Omental fat pad (tissue), 4 donors: ENCODE results near the gene SSH3. TPM values are rescaled to one million over a fixed set of nuclear protein-coding genes. Genes with fewer than 3 reads are reported as not detected.

Experiments
- ATAC-seq: fragments of 150-250 bp; one replicate; pipeline ENCODE4 v1.9.1; 2016; ENCODE audit warnings: mild to moderate bottlenecking, moderate library complexity; ENCODE audit not compliant: low FRiP score
- DNase-seq: peaks from one replicate; pipeline ENCODE4 v3.0.0-alpha.2; 2019; ENCODE audit warnings: low spot score
- total RNA-seq, 4 donors: library from RNA; depleted of rRNA; stranded (reverse); fragments of >200 nt; gene quantifications; one replicate each; pipeline ENCODE4 v1.1.0, GENCODE V29; 2016
- TF ChIP-seq, protein P1 (sequence below), 3 donors: fragments of 450-650 bp; IDR thresholded peaks; one replicate each; pipeline ENCODE4 v1.5.1; 2016 to 2017; ENCODE audit warnings: antibody characterized with exemption in 3 of 3, mild to moderate bottlenecking in 3 of 3, moderate library complexity in 2 of 3

The SSH3 gene
- total RNA-seq, 4 donors from 2014 or later: 22.6 to 44.6 (median 28.3) TPM

DNA sequence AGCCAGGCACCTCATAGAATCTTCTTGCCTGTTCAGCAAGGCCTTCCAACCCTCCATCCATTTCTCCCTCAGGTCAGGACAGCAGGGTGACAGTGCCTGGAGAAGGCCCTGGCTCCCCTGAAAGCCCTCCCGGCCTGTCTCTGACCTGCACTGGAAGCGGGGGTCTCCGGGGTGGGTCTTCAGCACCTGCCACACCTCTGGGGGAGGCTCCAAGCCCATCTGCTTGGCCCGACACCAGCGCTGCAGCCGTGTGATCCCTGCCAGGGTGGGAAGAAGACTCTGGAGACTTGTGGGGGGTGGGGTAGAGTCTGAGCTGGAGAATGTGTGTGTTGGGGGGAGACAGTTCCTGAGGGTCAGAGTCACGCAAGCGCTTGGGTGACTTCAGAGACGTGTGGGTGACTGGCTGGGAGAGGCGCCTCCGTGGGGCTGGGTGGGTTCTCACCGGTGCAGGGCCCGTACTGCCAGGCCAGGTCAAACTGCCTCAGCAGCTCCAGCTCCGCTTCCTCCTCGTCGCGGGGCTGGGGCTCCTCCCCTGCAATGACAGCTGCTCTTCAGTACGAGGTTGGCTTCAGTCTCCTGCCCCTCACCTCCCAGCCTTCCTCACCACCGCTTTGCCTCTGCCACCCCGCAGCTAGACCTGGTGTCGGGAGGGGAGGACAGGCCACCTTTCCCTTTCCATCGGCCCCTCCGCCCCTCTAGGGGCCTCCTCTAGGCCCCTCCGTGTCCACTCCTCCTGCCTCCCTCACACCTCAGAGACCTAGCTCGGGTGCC lies 49.4 kb downstream of the SSH3 start:
- ATAC-seq (peak; percentile 0), DNase-seq (no peak)
- TF ChIP-seq, protein P1, sequence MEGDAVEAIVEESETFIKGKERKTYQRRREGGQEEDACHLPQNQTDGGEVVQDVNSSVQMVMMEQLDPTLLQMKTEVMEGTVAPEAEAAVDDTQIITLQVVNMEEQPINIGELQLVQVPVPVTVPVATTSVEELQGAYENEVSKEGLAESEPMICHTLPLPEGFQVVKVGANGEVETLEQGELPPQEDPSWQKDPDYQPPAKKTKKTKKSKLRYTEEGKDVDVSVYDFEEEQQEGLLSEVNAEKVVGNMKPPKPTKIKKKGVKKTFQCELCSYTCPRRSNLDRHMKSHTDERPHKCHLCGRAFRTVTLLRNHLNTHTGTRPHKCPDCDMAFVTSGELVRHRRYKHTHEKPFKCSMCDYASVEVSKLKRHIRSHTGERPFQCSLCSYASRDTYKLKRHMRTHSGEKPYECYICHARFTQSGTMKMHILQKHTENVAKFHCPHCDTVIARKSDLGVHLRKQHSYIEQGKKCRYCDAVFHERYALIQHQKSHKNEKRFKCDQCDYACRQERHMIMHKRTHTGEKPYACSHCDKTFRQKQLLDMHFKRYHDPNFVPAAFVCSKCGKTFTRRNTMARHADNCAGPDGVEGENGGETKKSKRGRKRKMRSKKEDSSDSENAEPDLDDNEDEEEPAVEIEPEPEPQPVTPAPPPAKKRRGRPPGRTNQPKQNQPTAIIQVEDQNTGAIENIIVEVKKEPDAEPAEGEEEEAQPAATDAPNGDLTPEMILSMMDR (IDR thresholded peaks at IDR 0.05): no peak

DNA sequence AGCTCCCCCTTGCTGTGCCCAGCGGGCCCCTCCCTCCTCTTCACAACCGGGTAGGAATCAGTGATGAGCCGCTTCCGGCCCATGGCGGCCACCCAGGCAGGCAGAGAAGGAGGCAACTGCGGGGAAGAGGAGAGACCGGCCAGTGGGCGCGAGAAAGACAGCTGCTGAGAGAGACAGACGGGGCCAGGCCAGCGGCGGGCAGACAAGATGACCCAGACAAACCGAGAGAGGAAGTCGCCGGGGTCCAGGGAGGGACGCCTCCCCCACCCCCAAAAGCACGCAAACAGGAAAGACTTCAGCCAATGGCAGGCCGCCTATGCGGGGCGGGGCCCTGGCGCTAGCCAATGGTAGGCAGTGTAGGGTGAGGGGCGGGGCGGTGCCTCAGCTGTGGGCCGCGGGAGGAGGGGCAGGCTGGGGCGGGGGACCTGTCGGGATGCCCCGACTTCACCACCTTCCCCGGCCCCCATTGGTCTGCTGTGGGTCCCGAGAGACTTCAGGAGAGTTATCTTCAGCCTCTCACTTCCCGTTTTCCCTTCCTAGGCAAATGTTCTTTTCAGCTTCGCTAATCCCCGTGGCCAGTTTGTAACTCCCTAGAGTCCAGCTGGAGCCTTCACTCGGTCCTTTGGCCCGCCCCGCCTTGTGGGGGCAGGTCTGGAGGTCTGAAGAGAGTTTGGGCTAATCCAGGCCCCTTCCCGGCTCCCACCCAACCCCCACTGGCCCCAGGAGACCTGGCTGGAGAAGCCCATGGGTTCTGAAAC lies 50.2 kb downstream of the SSH3 start, which contains the start of gene POLD4:
TSS of gene POLD4 (minus strand) at position 230 of the 758 bp plus-strand sequence. CDS start at position 83, 147 bp downstream.
- ATAC-seq: peak; percentile 78
- peak; percentile 94 for DNase-seq
- TF ChIP-seq, protein P1 (IDR thresholded peaks at IDR 0.05): no peak

DNA sequence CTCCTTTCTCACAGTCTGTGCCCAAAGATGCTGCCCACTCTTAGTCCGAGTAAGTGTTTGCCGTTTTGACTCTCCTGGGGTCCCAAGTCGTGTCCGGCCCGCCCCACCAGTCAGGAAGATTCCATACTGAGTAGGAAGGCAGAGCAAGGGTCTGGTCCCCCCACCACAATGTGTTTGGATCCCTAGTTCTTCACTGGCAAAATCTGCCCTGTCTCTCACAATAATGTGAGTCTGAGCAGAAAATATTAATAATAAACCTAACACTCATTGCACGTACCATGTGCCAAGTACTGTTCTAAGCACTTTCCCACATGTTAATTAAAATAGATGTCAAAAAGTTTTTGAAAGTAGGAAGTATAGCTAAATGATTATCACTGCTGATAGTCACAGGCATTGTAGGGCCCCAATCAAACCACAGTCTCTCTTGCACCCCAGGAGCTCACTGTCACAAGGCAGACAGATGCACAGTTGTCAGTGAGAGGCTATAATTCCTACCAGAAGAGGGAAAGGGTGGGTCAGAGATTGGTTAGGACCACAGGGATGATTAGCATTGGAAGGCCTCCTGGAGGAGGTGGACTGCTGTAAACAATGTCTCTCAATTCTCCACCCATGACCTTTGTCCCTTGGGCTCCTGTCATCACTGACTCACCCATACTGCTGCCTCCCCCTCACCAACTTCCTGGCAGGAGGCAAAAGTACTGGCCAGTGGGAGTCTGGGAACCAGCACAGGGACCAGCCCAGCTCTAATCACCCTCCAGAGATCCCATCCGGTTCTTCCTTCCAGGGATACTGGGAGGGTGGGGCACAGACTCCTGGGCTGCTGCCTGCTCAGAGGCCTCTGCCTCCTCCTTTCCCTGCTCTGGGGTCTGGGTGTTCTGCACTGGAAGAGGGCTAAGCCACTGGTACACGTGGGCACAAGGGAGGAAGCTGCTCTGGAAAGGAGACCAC lies 51.0 kb downstream of the SSH3 start:
- DNase-seq (peak; percentile 72), ATAC-seq (peak; percentile 64)
- TF ChIP-seq, protein P1 (IDR thresholded peaks at IDR 0.05): no peak

DNA sequence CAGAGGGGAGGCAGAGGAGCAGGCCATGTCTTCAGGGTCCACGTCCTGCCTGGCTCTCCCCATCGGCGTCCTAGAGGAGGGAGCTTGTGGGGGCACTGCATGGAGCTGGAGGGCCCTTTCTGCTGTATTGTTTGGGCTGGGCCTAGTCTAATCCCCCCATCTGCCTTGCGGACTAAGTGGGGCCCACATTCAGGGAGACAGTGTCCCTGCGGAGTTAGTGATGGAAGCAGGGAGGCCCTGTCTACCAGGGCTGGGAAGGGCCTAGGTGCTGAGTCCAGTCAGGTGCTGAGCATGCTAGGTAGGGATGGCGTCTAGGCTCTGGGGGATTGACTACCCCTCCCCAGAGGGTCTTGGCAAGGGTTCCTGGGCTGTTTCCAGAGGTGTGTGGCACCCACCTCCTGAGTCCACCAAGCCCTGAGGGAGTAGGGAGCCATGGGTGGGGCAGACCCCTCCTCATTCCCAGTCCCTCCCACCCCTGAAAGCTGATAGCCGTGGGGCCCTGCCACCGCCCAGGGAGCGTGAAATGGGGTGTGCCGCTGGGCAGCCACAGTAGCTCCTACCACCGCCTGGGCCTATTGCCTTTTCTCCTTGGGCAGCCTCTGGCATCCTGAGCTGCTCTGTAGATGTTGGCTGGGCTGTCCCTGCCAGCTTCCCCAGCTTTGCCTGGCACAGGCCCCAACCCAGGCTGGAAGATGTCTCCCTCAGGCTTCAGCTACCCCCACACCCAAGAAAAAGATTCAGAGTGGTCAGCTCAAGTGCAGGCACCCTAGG lies 51.9 kb downstream of the SSH3 start:
- TF ChIP-seq, protein P1 (IDR thresholded peaks at IDR 0.05): no peak
- DNase-seq (no peak), ATAC-seq (no peak)

DNA sequence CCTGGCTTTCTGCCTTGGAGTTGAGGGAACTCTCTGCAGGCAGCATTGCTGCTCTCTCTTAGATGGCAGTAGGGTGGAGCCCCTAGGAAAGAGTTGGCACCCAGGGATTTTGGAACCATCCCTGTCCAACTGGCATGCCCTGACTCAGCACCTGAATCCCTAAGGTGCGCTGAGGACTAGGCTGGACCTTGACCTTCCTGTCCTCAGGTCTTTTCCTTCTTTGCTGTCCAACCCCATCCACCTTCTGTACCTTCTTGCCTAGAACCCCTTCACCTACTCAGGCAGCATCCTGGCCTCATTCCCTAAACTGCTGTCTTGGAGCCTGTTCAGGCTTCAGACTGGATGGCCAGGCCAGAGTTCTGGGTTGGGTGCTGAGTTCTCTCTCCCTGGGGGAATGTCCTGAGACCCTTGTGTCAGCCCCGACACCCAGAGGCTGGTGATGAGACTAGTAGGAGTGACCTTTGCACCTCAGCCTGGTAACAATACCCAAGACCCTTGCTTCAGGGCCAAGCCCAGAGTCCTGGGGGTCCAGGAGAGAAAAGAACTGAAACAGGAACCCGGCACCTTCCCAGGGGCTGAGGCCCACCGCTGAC lies 52.6 kb downstream of the SSH3 start:
- DNase-seq: no peak
- TF ChIP-seq, protein P1 (IDR thresholded peaks at IDR 0.05): no peak
- no peak for ATAC-seq
